K562 (cell line): ENCODE data around the gene TMEM203. TPM values are rescaled to one million over a fixed set of nuclear protein-coding genes. Genes with fewer than 3 reads are reported as not detected.

Source experiments
- BCLAF1 ChIP-seq, 2 experiments: fragments of 450-650 bp in 1 of 2; IDR thresholded peaks; 2 replicates each; pipeline ENCODE4 v1.6.1; 2011 to 2017; ENCODE audit warnings: low read depth in 2 of 2, antibody characterized with exemption in 1 of 2, borderline replicate concordance in 1 of 2, low read length in 1 of 2, mild to moderate bottlenecking in 1 of 2, mixed read lengths in 1 of 2; ENCODE audit not compliant: control insufficient read depth in 1 of 2
- DNMT1 ChIP-seq: fragments of 450-650 bp; IDR thresholded peaks from 2 replicates; pipeline ENCODE4 v1.6.1; 2016; ENCODE audit warnings: antibody characterized with exemption, mild to moderate bottlenecking
- MCM3 ChIP-seq: fragments of 450-650 bp; IDR thresholded peaks from 2 replicates; pipeline ENCODE4 v1.6.1; 2016
- POLR2AphosphoS2 ChIP-seq: IDR thresholded peaks from 2 replicates; pipeline ENCODE4 v1.6.1; 2012; ENCODE audit warnings: low read length, improper control_type of control experiment
- POLR2B ChIP-seq: fragments of 450-650 bp; IDR thresholded peaks from 2 replicates; pipeline ENCODE4 v1.6.1; 2018; ENCODE audit warnings: low read depth; ENCODE audit not compliant: partially characterized antibody
- PRPF4 ChIP-seq: fragments of 200-400 bp; formaldehyde crosslinking; IDR thresholded peaks from one replicate; pipeline ENCODE4 v1.6.1; 2017; ENCODE audit warnings: low read length, low read depth, mild to moderate bottlenecking; ENCODE audit not compliant: insufficient read depth, poor library complexity, severe bottlenecking
- RREB1 ChIP-seq: fragments of 250-450 bp; sonication (Bioruptor Pico); IDR thresholded peaks from 2 replicates; pipeline ENCODE4 v1.4.0; 2020
- SMAD3 ChIP-seq: fragments of 450-650 bp; formaldehyde crosslinking; conservative IDR thresholded peaks from 2 replicates; pipeline ENCODE4 v1.4.0; 2020; ENCODE audit warnings: mild to moderate bottlenecking
- THAP7 ChIP-seq: fragments of 250-450 bp; sonication (Bioruptor Pico); IDR thresholded peaks from 2 replicates; pipeline ENCODE4 v1.5.0; 2021
- ZBTB17 ChIP-seq: fragments of 450-650 bp; formaldehyde crosslinking; IDR thresholded peaks from 2 replicates; pipeline ENCODE4 v1.4.0; 2020; ENCODE audit warnings: mild to moderate bottlenecking
- ZBTB43 ChIP-seq: sonication (generic); formaldehyde crosslinking; IDR thresholded peaks from 2 replicates; pipeline ENCODE4 v1.8.0; 2023; ENCODE audit warnings: mild to moderate bottlenecking, missing genetic modification reagents
- ZNF561 ChIP-seq: fragments of 450-650 bp; formaldehyde crosslinking; conservative IDR thresholded peaks from 2 replicates; pipeline ENCODE4 v1.4.0; 2020; ENCODE audit warnings: mild to moderate bottlenecking, moderate library complexity
- ZNF589 ChIP-seq: fragments of 200-800 bp; sonication (Bioruptor generic); IDR thresholded peaks from 2 replicates; pipeline ENCODE4 v1.6.1; 2016; ENCODE audit warnings: low read depth, missing genetic modification characterization, missing compliant biosample characterization
- polyA plus RNA-seq, 8 experiments: library from polyadenylated mRNA; depleted of rRNA in 4 of 8; stranded (reverse) in 5 of 8; unstranded in 3 of 8; fragments of >200 nt; fragmentation: Nextera tagmentation in 2 of 8; fragmentation: Illumina TruSeq in 1 of 8; extraction: Ambion mirVana in 2 of 8; extraction: Trizol in 1 of 8; gene quantifications; 2 replicates each; pipeline versions ENCODE4 v1.2.1 to v1.2.3, GENCODE V29; 2011 to 2014; ENCODE audit warnings: inconsistent platforms in 1 of 8, missing spikeins in 1 of 8
- total RNA-seq, 7 experiments: library from RNA; depleted of rRNA in 6 of 7; stranded (reverse); fragments of >200 nt in 6 of 7; fragmentation: Illumina TruSeq in 2 of 7; extraction: Trizol in 2 of 7; gene quantifications; 2 replicates each; pipeline versions ENCODE4 v1.2.1 to v1.2.3, GENCODE V29; 2011 to 2021; ENCODE audit warnings: low replicate concordance in 1 of 7
- TF ChIP-seq, protein P1 (sequence below): sonication (generic); formaldehyde crosslinking; IDR thresholded peaks from 2 replicates; pipeline ENCODE4 v1.8.0; 2022; ENCODE audit warnings: missing genetic modification reagents, mild to moderate bottlenecking, moderate library complexity, borderline replicate concordance

Gene TMEM203
- total and polyA plus RNA-seq, 9 of the 15 experiments (the other 6 are each of a cell fraction or from before 2014, with no cell fraction given) = 8.8 to 59.5 (median 37.6) TPM

- TF ChIP-seq ZBTB43 (no peak), THAP7 (CRISPR knock-in tag) (0 out of 2 replicates have a peak, but pooled peaks have one; percentile 10), RREB1 (CRISPR knock-in tag) (no peak), DNMT1 (no peak), ZNF561 (CRISPR knock-in tag) (0 out of 2 replicates have a peak, but pooled peaks have one; percentile 10), BCLAF1 (IDR thresholded peaks at IDR 0.05; ENCODE audit: borderline replicate concordance in 1 of 2, control insufficient read depth in 1 of 2, low read depth in 2 of 2, low read length in 1 of 2) (0 out of 4 replicates have a peak, but pooled peaks of 1 of the 2 experiments have one; percentile 13), ZBTB17 (CRISPR knock-in tag) (peak; percentile 56; the same call in 1 of the 2 replicates), POLR2AphosphoS2 (peak; percentile 96; the same call in 1 of the 2 replicates), MCM3 (no peak), PRPF4 (no peak), POLR2B (peak; percentile 81), SMAD3 (CRISPR knock-in tag) (0 out of 2 replicates have a peak, but pooled peaks have one; percentile 62), ZNF589 (CRISPR knock-in tag) (no peak)
- TF ChIP-seq, protein P1, sequence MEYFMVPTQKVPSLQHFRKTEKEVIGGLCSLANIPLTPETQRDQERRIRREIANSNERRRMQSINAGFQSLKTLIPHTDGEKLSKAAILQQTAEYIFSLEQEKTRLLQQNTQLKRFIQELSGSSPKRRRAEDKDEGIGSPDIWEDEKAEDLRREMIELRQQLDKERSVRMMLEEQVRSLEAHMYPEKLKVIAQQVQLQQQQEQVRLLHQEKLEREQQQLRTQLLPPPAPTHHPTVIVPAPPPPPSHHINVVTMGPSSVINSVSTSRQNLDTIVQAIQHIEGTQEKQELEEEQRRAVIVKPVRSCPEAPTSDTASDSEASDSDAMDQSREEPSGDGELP (CRISPR knock-in tag) = peak; percentile 35; the same call in 1 of the 2 replicates
Measured at GRCh38 chr9:137243626-137244485, 38.4 kb upstream of the TMEM203 start (continued).
